B cell (primary cell): ENCODE data around the gene XRCC1. TPM values are rescaled to one million over a fixed set of nuclear protein-coding genes. Genes with fewer than 3 reads are reported as not detected.

Source experiments
- ATAC-seq: fragments of 200-7000 bp; cut with Tn5 transposase; one replicate; pipeline ENCODE4 v1.10.0; 2021; ENCODE audit warnings: low read depth, mild to moderate bottlenecking, moderate number of reproducible peaks, moderate library complexity
- CTCF ChIA-PET: fragments of 350-600 bp; sonication (Branson Sonifier 250); formaldehyde crosslinking; loops from one replicate; lab custom pipeline; 2021; ENCODE audit warnings: antibody characterized with exemption, inconsistent platforms; lab: Charles Lee
- POLR2A ChIA-PET: fragments of 350-600 bp; sonication (Branson Sonifier 250); formaldehyde crosslinking; loops from one replicate; lab custom pipeline; 2021; ENCODE audit warnings: antibody characterized with exemption; lab: Charles Lee
- DNase-seq: peaks from one replicate; pipeline ENCODE4 v3.0.0; 2013
- H2AFZ ChIP-seq: 2 replicates; pipeline ENCODE4 v1.6.1; 2012; ENCODE audit warnings: mild to moderate bottlenecking, low read depth, low read length; ENCODE audit not compliant: insufficient read depth, poor library complexity, severe bottlenecking
- H3K27ac ChIP-seq, 2 donors: 1 replicate in 1 of 2; 2 replicates in 1 of 2; pipeline ENCODE4 v1.5.1; 2012 to 2013; ENCODE audit warnings: low read length in 2 of 2, mild to moderate bottlenecking in 2 of 2, moderate library complexity in 1 of 2
- H3K27me3 ChIP-seq, 4 experiments: fragments of 200-600 bp in 1 of 4; sonication (generic) in 1 of 4; replicated peaks in 1 of 4; 1 replicate in 2 of 4; 2 replicates in 2 of 4; pipeline versions ENCODE4 v1.6.1 to v1.7.0; 2013 to 2016; ENCODE audit warnings: low read length in 3 of 4, mild to moderate bottlenecking in 2 of 4, mixed read lengths in 1 of 4, moderate library complexity in 1 of 4; ENCODE audit not compliant: insufficient read depth in 4 of 4, control insufficient read depth in 3 of 4; ENCODE audit errors: control extremely low read depth in 1 of 4
- H3K36me3 ChIP-seq, 2 experiments: replicated peaks in 1 of 2; 1 replicate in 1 of 2; 2 replicates in 1 of 2; pipeline versions ENCODE4 v1.6.1 to v1.7.1; 2013; ENCODE audit warnings: low read length in 1 of 2; ENCODE audit not compliant: insufficient read depth in 2 of 2, control insufficient read depth in 1 of 2; ENCODE audit errors: control extremely low read depth in 1 of 2, extremely low read depth in 1 of 2
- H3K4me1 ChIP-seq, 2 donors: fragments of 200-600 bp in 1 of 2; sonication (generic) in 1 of 2; 1 replicate in 1 of 2; 2 replicates in 1 of 2; pipeline versions ENCODE4 v1.5.1 to v1.6.1; 2013 to 2017; ENCODE audit warnings: low read length in 2 of 2; ENCODE audit not compliant: control insufficient read depth in 2 of 2, insufficient read depth in 2 of 2
- H3K4me2 ChIP-seq: replicated peaks from 2 replicates; pipeline ENCODE3; 2012; ENCODE audit warnings: mild to moderate bottlenecking, low read depth, low read length; ENCODE audit not compliant: poor library complexity, severe bottlenecking
- H3K4me3 ChIP-seq, 5 experiments: fragments of 200-600 bp in 1 of 5; sonication (generic) in 1 of 5; 1 replicate in 3 of 5; 2 replicates in 2 of 5; pipeline versions ENCODE4 v1.5.1 to v1.7.0; 2011 to 2016; ENCODE audit warnings: low read length in 4 of 5, mild to moderate bottlenecking in 4 of 5, low read depth in 2 of 5, control low read depth in 1 of 5, moderate library complexity in 1 of 5; ENCODE audit not compliant: insufficient read depth in 1 of 5; ENCODE audit errors: control extremely low read depth in 1 of 5, extremely low read depth in 1 of 5
- H3K79me2 ChIP-seq: fragments of 200-600 bp; sonication (generic); one replicate; pipeline ENCODE4 v1.6.0; 2016; ENCODE audit warnings: low read length; ENCODE audit not compliant: control insufficient read depth, insufficient read depth
- H3K9ac ChIP-seq: fragments of 200-600 bp; sonication (generic); 2 replicates; pipeline ENCODE4 v1.6.1; 2017; ENCODE audit warnings: mild to moderate bottlenecking, low read length, moderate library complexity
- H3K9me3 ChIP-seq, 3 donors: one replicate each; pipeline versions ENCODE4 v1.6.1 to v1.7.1; 2013; ENCODE audit warnings: low read length in 2 of 3; ENCODE audit not compliant: control insufficient read depth in 2 of 3, insufficient read depth in 1 of 3; ENCODE audit errors: control extremely low read depth in 1 of 3
- H4K20me1 ChIP-seq: 2 replicates; pipeline ENCODE4 v1.6.0; 2012; ENCODE audit warnings: mild to moderate bottlenecking, low read length; ENCODE audit not compliant: insufficient read depth, control insufficient read depth, poor library complexity, severe bottlenecking
- H3K27ac Mint-ChIP-seq: one replicate; pipeline ENCODE4 v1.8.0; 2021; ENCODE audit warnings: mixed read lengths
- H3K27me3 Mint-ChIP-seq: one replicate; pipeline ENCODE4 v1.8.0; 2021; ENCODE audit warnings: mixed read lengths
- H3K4me1 Mint-ChIP-seq: one replicate; pipeline ENCODE4 v1.8.0; 2021; ENCODE audit warnings: mixed read lengths
- H3K4me3 Mint-ChIP-seq: one replicate; pipeline ENCODE4 v1.8.0; 2021; ENCODE audit warnings: mixed read lengths
- H3K9me3 Mint-ChIP-seq: one replicate; pipeline ENCODE4 v1.8.0; 2022; ENCODE audit warnings: mixed read lengths; ENCODE audit not compliant: insufficient read depth
- EZH2 ChIP-seq: IDR thresholded peaks from 2 replicates; pipeline ENCODE4 v1.6.1; 2012; ENCODE audit warnings: borderline replicate concordance, low read depth, mild to moderate bottlenecking, moderate library complexity, low read length; ENCODE audit not compliant: insufficient read depth, poor library complexity, severe bottlenecking
- WGBS: methylation state at CpG from one replicate; pipeline ENCODE4 v1.1.5; 2013; ENCODE audit warnings: missing lambda C conversion rate; ENCODE audit not compliant: insufficient coverage; 5-methylcytosine and 5-hydroxymethylcytosine counted together
- intact Hi-C: fragments of 100-400 bp; cut with micrococcal nuclease; formaldehyde crosslinking; loops from one replicate; pipeline ENCODE4 v1.10.0; 2022
- polyA plus RNA-seq: library from polyadenylated mRNA; depleted of rRNA; stranded (reverse); fragments of >200 nt; gene quantifications from 2 replicates; pipeline ENCODE4 v1.2.3, GENCODE V29; 2012
- total RNA-seq, 2 donors: library from RNA; stranded (reverse); fragments of 120-200 nt in 1 of 2; gene quantifications; 1 replicate in 1 of 2; 2 replicates in 1 of 2; pipeline versions ENCODE4 v1.2.3 to v1.2.4, GENCODE V29; 2013 to 2022
- TF ChIP-seq, protein P1 (sequence below): fragments of 200-600 bp; IDR thresholded peaks from one replicate; pipeline ENCODE4 v1.8.0; 2022; ENCODE audit warnings: antibody characterized with exemption, mild to moderate bottlenecking

XRCC1 gene
- total and polyA plus RNA-seq, 2 donors (not counting 1 experiment from before 2014, with no cell fraction given), result 34.6 to 38.2 TPM

DNA sequence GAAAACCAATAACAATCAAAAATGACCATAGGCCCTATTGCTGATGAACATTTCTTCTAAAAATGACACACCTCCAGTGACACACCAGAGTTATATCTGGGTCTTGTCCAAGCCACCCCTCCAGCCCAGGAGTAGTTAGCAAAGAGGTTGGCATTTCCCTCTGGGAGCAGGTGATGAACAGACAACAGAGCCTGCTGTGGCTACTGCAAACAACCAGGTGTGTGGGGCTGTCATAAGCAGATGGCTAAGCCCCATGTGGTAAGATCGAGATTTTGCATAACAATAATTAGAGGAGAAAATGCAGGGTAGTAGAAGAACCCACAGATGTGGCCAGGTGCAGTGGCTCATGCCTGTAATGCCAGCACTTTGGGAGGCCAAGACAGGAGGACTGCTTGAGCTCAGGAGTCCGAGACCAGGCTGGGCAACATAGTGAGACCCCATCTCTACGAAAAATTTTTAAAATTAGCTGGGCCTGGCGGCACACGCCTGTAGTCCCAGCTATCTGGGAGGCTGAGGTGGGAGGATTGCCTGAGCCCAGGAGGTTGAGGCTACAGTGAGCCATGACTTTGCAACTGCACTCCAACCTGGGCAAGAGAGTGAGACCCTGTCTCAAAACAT lies 5.0 kb downstream of the XRCC1 start:
- peak overlapping the region in 1 of 2 donors; percentile 41 for H3K27ac ChIP-seq
- 81% methylated on average over 5 of the region's 5 CpGs for WGBS
- no peak overlapping the region for H3K4me2 ChIP-seq
- no peaks in the 10 kb centered on the region for H3K27me3 ChIP-seq
- peak overlapping the region; percentile 23 for H3K27ac Mint-ChIP-seq
- DNase-seq (no peak), ATAC-seq (no peak)
- no peak overlapping the region for H3K4me3 ChIP-seq
- H4K20me1 ChIP-seq, result peaks cover 5% of the 10 kb centered on the region
- H3K9ac ChIP-seq, result no peak overlapping the region
- no peaks in the 10 kb centered on the region for H3K27me3 Mint-ChIP-seq
- intact Hi-C loops, result no loop called here
- TF ChIP-seq EZH2, result no peak
- TF ChIP-seq, protein P1, sequence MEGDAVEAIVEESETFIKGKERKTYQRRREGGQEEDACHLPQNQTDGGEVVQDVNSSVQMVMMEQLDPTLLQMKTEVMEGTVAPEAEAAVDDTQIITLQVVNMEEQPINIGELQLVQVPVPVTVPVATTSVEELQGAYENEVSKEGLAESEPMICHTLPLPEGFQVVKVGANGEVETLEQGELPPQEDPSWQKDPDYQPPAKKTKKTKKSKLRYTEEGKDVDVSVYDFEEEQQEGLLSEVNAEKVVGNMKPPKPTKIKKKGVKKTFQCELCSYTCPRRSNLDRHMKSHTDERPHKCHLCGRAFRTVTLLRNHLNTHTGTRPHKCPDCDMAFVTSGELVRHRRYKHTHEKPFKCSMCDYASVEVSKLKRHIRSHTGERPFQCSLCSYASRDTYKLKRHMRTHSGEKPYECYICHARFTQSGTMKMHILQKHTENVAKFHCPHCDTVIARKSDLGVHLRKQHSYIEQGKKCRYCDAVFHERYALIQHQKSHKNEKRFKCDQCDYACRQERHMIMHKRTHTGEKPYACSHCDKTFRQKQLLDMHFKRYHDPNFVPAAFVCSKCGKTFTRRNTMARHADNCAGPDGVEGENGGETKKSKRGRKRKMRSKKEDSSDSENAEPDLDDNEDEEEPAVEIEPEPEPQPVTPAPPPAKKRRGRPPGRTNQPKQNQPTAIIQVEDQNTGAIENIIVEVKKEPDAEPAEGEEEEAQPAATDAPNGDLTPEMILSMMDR, result no peak
- no peak overlapping the region for H2AFZ ChIP-seq
- ChIA-PET POLR2A (no interaction called here), CTCF (interaction anchor here (0.6 to 1.4 kb wide), 6 partner anchors 11 to 1629 kb away, joined by 3 to 4 read pairs (median 3); partner anchors contain the start of gene ZNF575)
- H3K79me2 ChIP-seq, result peaks cover 40% of the 10 kb centered on the region
- peaks cover 6 to 18% of the 10 kb centered on the region in 2 donors for H3K4me1 ChIP-seq
- no peak overlapping the region for H3K4me3 Mint-ChIP-seq
- H3K9me3 Mint-ChIP-seq, result no peaks in the 10 kb centered on the region
- no peaks in the 10 kb centered on the region for H3K9me3 ChIP-seq
- H3K4me1 Mint-ChIP-seq, result peaks cover 35% of the 10 kb centered on the region
- peaks cover 0 to 10% of the 10 kb centered on the region in 2 experiments for H3K36me3 ChIP-seq

DNA sequence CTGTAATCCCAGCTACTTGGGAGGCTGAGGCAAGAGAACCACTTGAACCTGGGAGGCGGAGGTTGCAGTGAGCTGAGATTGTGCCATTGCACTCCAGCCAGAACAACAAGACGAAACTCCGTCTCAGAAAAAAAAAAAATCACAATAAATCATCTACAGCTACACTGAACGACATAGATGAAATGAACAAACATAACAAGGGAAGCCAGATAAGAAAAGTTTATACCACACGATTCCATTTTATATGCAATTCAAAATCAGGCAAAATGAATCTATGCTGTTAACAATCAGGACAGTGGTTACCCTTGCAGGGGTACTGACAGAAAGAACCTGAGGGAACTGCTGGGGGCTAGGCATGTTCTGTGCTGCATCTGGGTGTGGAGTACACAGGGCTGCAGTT lies 5.7 kb downstream of the XRCC1 start:
- TF ChIP-seq, protein P1, result no peak
- TF ChIP-seq EZH2, result no peak
- peak overlapping the region; percentile 23 for H3K27ac Mint-ChIP-seq
- ATAC-seq (no peak), DNase-seq (no peak)
- H3K9me3 Mint-ChIP-seq, result no peaks in the 10 kb centered on the region
- H3K4me3 Mint-ChIP-seq, result no peak overlapping the region
- Histone ChIP-seq H3K4me2 (no peak overlapping the region), H3K9ac (no peak overlapping the region), H3K9me3 (no peaks in the 10 kb centered on the region), H3K79me2 (peaks cover 33% of the 10 kb centered on the region), H4K20me1 (peaks cover 5% of the 10 kb centered on the region), H3K27ac (peak overlapping the region in 1 of 2 donors; percentile 41), H2AFZ (no peak overlapping the region), H3K4me3 (no peak overlapping the region), H3K27me3 (no peaks in the 10 kb centered on the region), H3K36me3 (peaks cover 0 to 10% of the 10 kb centered on the region in 2 experiments), H3K4me1 (peaks cover 3 to 19% of the 10 kb centered on the region in 2 donors)
- no peaks in the 10 kb centered on the region for H3K27me3 Mint-ChIP-seq
- 100% methylated on average over 1 of the region's 5 CpGs for WGBS
- peaks cover 35% of the 10 kb centered on the region for H3K4me1 Mint-ChIP-seq
- POLR2A ChIA-PET, result no interaction called here
- intact Hi-C loops, result no loop called here
- CTCF ChIA-PET, result interaction anchor here (0.6 to 1.6 kb wide), 6 partner anchors 11 to 1630 kb away, joined by 3 to 5 read pairs (median 4); partner anchors contain the start of gene ZNF575
